Esophagus squamous epithelium (tissue), 5 donors: Measurements from ENCODE around the gene NCOR1. TPM values are rescaled to one million over a fixed set of nuclear protein-coding genes. Genes with fewer than 3 reads are reported as not detected.

Experiments
- DNase-seq: peaks from one replicate; lab custom pipeline; 2025; lab: John Stamatoyannopoulos, UW
- H3K27ac ChIP-seq, 4 donors: fragments of 200-600 bp; sonication (generic); one replicate each; pipeline ENCODE4 v1.5.1; 2016 to 2019; ENCODE audit warnings: mild to moderate bottlenecking in 1 of 4
- H3K27me3 ChIP-seq, 4 donors: fragments of 200-600 bp; sonication (generic); 1 replicate in 3 of 4; 2 replicates in 1 of 4; pipeline versions ENCODE4 v1.5.1 to v1.6.0; 2017 to 2021; ENCODE audit warnings: antibody characterized with exemption in 1 of 4
- H3K36me3 ChIP-seq, 3 donors: fragments of 200-600 bp; sonication (generic); one replicate each; pipeline ENCODE4 v1.5.1; 2016 to 2019
- H3K4me1 ChIP-seq, 3 donors: fragments of 200-600 bp; sonication (generic); one replicate each; pipeline ENCODE4 v1.5.1; 2017 to 2019
- H3K4me3 ChIP-seq, 4 donors: fragments of 200-600 bp; sonication (generic); 1 replicate in 3 of 4; 2 replicates in 1 of 4; pipeline ENCODE4 v1.5.1; 2016 to 2019; ENCODE audit warnings: mild to moderate bottlenecking in 2 of 4, moderate library complexity in 1 of 4
- H3K9me3 ChIP-seq, 3 donors: fragments of 200-600 bp; sonication (generic); one replicate each; pipeline ENCODE4 v1.5.1; 2016 to 2019
- CTCF ChIP-seq, 6 experiments: fragments of 450-650 bp in 4 of 6; fragments of 200-600 bp in 2 of 6; sonication (generic) in 2 of 6; IDR thresholded peaks; one replicate each; pipeline ENCODE4 v1.5.1; 2016 to 2019; ENCODE audit warnings: antibody characterized with exemption in 6 of 6, mild to moderate bottlenecking in 4 of 6, moderate library complexity in 4 of 6
- POLR2A ChIP-seq, 4 donors: fragments of 450-650 bp; IDR thresholded peaks; one replicate each; pipeline ENCODE4 v1.6.1; 2017; ENCODE audit warnings: antibody characterized with exemption in 4 of 4, mild to moderate bottlenecking in 4 of 4, moderate library complexity in 3 of 4
- WGBS, 2 donors: methylation state at CpG; one replicate each; pipeline ENCODE4 v1.1.5; 2018; 5-methylcytosine and 5-hydroxymethylcytosine counted together
- intact Hi-C: fragments of 100-400 bp; cut with DNase I; formaldehyde crosslinking; loops from one replicate; pipeline ENCODE4 v1.15.0; 2022
- total RNA-seq, 4 donors: library from RNA; depleted of rRNA; stranded (reverse); fragments of >200 nt; gene quantifications; one replicate each; pipeline ENCODE4 v1.1.0, GENCODE V29; 2016
- donor health status: DM: yes; HTN: yes; CAD: no.

The NCOR1 gene
- total RNA-seq, 4 donors from 2014 or later, result 52.5 to 188 (median 76.8) TPM

GRCh38 chr17:16050844-16051243 is 164.5 kb downstream of the NCOR1 start:
- intact Hi-C loops, result no loop called here
- no peaks in the 10 kb centered on the region for H3K4me1 ChIP-seq
- H3K36me3 ChIP-seq, result peaks cover 0 to 100% (median 19%) of the 10 kb centered on the region in 3 donors
- no peaks in the 10 kb centered on the region for H3K27me3 ChIP-seq
- no peak for TF ChIP-seq POLR2A (IDR thresholded peaks at IDR 0.05)
- no peak for TF ChIP-seq CTCF (IDR thresholded peaks at IDR 0.05)
- no peak overlapping the region for H3K4me3 ChIP-seq
- DNase-seq, result no peak
- H3K9me3 ChIP-seq, result no peaks in the 10 kb centered on the region
- H3K27ac ChIP-seq, result no peak overlapping the region
- WGBS, 2 donors, result 97 to 99% methylated on average over 6 of the region's 6 CpGs

GRCh38 chr17:16048811-16049449 is 166.4 kb downstream of the NCOR1 start:
- Histone ChIP-seq H3K27ac (no peak overlapping the region), H3K36me3 (peaks cover 0 to 100% (median 31%) of the 10 kb centered on the region in 3 donors), H3K4me3 (no peak overlapping the region), H3K27me3 (no peaks in the 10 kb centered on the region), H3K9me3 (no peaks in the 10 kb centered on the region), H3K4me1 (no peaks in the 10 kb centered on the region)
- WGBS, 2 donors, result 64 to 74% methylated on average over 14 of the region's 14 CpGs
- TF ChIP-seq CTCF (IDR thresholded peaks at IDR 0.05) (no peak), POLR2A (IDR thresholded peaks at IDR 0.05) (no peak)
- no peak for DNase-seq
- intact Hi-C loops, result no loop called here

- DNase-seq, result no peak
- Histone ChIP-seq H3K27ac (no peak overlapping the region), H3K9me3 (no peaks in the 10 kb centered on the region), H3K36me3 (peaks cover 6 to 100% (median 37%) of the 10 kb centered on the region in 3 donors), H3K27me3 (no peaks in the 10 kb centered on the region), H3K4me1 (no peaks in the 10 kb centered on the region), H3K4me3 (no peak overlapping the region)
- TF ChIP-seq CTCF (IDR thresholded peaks at IDR 0.05) (no peak), POLR2A (IDR thresholded peaks at IDR 0.05) (no peak)
- intact Hi-C loops, result no loop called here
- WGBS, 2 donors, result 96 to 98% methylated on average over 3 of the region's 3 CpGs
Measured at GRCh38 chr17:16046966-16047365, 168.4 kb downstream of the NCOR1 start.

- Histone ChIP-seq H3K27ac (no peak overlapping the region), H3K36me3 (peaks cover 6 to 100% (median 38%) of the 10 kb centered on the region in 3 donors), H3K9me3 (no peaks in the 10 kb centered on the region), H3K27me3 (no peaks in the 10 kb centered on the region), H3K4me1 (no peaks in the 10 kb centered on the region), H3K4me3 (no peak overlapping the region)
- WGBS, 2 donors, result 91 to 92% methylated on average over 7 to 10 of the region's 10 CpGs
- intact Hi-C loops, result no loop called here
- no peak for DNase-seq
- TF ChIP-seq CTCF (IDR thresholded peaks at IDR 0.05) (no peak), POLR2A (IDR thresholded peaks at IDR 0.05) (no peak)
Measured at GRCh38 chr17:16044487-16044886, 170.8 kb downstream of the NCOR1 start.

GRCh38 chr17:16040710-16041251 is 174.6 kb downstream of the NCOR1 start:
- Histone ChIP-seq H3K9me3 (no peaks in the 10 kb centered on the region), H3K4me1 (no peaks in the 10 kb centered on the region), H3K36me3 (peaks cover 6 to 100% (median 27%) of the 10 kb centered on the region in 3 donors), H3K4me3 (no peak overlapping the region), H3K27ac (no peak overlapping the region), H3K27me3 (no peaks in the 10 kb centered on the region)
- intact Hi-C loops, result no loop called here
- WGBS, 2 donors, result 88 to 89% methylated on average over 4 of the region's 4 CpGs
- TF ChIP-seq POLR2A (IDR thresholded peaks at IDR 0.05) (no peak), CTCF (IDR thresholded peaks at IDR 0.05) (no peak)
- no peak for DNase-seq
